ENCODE measurements around the gene MGAT1.

DNA sequence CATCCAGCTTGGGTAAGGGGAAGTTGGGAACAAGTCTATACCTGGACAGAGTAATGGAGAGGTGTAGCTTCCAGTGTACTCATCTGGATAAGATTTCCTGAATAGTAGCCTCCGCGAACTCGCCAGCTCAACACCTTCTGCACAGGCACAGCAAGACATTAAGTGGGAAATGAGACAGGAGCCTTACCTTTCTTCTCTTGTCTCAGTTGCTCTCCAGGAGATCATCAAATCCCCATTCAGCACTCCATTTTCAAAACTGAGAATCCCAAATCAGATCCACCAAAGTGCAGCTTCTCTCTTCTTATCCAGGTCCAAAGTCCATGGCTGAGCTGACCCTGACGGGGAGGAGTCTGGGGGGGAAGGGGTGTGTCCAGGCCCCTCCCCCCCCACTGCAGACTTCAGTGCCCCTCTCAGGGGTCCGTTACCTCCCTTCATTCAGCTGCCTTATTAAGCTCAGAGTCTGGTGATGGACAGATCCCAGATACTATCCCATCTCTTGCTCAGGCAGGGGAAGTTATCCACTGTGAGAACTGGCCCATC, 5.9 kb upstream of the MGAT1 start:
- TF ChIP-seq EP300 (IDR thresholded peaks at IDR 0.05) (no peak), POLR2A (IDR thresholded peaks at IDR 0.05) (no peak), POLR2AphosphoS5 (IDR thresholded peaks at IDR 0.05) (no peak)
- TF ChIP-seq, protein P1, sequence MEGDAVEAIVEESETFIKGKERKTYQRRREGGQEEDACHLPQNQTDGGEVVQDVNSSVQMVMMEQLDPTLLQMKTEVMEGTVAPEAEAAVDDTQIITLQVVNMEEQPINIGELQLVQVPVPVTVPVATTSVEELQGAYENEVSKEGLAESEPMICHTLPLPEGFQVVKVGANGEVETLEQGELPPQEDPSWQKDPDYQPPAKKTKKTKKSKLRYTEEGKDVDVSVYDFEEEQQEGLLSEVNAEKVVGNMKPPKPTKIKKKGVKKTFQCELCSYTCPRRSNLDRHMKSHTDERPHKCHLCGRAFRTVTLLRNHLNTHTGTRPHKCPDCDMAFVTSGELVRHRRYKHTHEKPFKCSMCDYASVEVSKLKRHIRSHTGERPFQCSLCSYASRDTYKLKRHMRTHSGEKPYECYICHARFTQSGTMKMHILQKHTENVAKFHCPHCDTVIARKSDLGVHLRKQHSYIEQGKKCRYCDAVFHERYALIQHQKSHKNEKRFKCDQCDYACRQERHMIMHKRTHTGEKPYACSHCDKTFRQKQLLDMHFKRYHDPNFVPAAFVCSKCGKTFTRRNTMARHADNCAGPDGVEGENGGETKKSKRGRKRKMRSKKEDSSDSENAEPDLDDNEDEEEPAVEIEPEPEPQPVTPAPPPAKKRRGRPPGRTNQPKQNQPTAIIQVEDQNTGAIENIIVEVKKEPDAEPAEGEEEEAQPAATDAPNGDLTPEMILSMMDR (IDR thresholded peaks at IDR 0.05), result no peak

All from stomach (tissue), 4 donors.